Measurements from ENCODE around the gene SGPP2. TPM values are rescaled to one million over a fixed set of nuclear protein-coding genes. Genes with fewer than 3 reads are reported as not detected.

Gene SGPP2
- total RNA-seq, 2 donors from 2014 or later, result 2.1 to 13.0 TPM

- no peaks in the 10 kb centered on the region for H3K36me3 ChIP-seq
- no peak for TF ChIP-seq CTCF (IDR thresholded peaks at IDR 0.05)
These were observed 56.2 kb downstream of the SGPP2 start for GRCh38 chr2:222480497-222480896.

GRCh38 chr2:222481941-222482340, 57.6 kb downstream of the SGPP2 start:
- no peak for TF ChIP-seq CTCF (IDR thresholded peaks at IDR 0.05)
- no peak overlapping the region for H3K4me3 ChIP-seq
- H3K27ac ChIP-seq, result no peak overlapping the region
- H3K36me3 ChIP-seq, result no peaks in the 10 kb centered on the region
- no peak for DNase-seq (ENCODE audit: low spot score)
- H3K27me3 ChIP-seq, result no peaks in the 10 kb centered on the region
- H3K9me3 ChIP-seq, result no peaks in the 10 kb centered on the region
- H3K4me1 ChIP-seq, result peaks cover 0 to 5% of the 10 kb centered on the region in 2 donors

More at GRCh38 chr2:222480497-222480896, 56.2 kb downstream of the SGPP2 start:
- no peak overlapping the region for H3K27ac ChIP-seq
- DNase-seq (ENCODE audit: low spot score), result no peak
- no peaks in the 10 kb centered on the region for H3K27me3 ChIP-seq
- no peak overlapping the region for H3K4me3 ChIP-seq
- H3K9me3 ChIP-seq, result no peaks in the 10 kb centered on the region
- no peaks in the 10 kb centered on the region for H3K4me1 ChIP-seq

GRCh38 chr2:222483513-222484039, 59.2 kb downstream of the SGPP2 start:
- Histone ChIP-seq H3K27me3 (no peaks in the 10 kb centered on the region), H3K4me3 (no peak overlapping the region), H3K9me3 (no peaks in the 10 kb centered on the region), H3K36me3 (no peaks in the 10 kb centered on the region), H3K4me1 (peaks cover 0 to 5% of the 10 kb centered on the region in 2 donors), H3K27ac (no peak overlapping the region)
- no peak for DNase-seq (ENCODE audit: low spot score)
- no peak for TF ChIP-seq CTCF (IDR thresholded peaks at IDR 0.05)

GRCh38 chr2:222485367-222486211, 61.2 kb downstream of the SGPP2 start:
- no peaks in the 10 kb centered on the region for H3K9me3 ChIP-seq
- DNase-seq (ENCODE audit: low spot score), result no peak
- TF ChIP-seq CTCF (IDR thresholded peaks at IDR 0.05), result no peak
- H3K27ac ChIP-seq, result no peak overlapping the region
- H3K4me1 ChIP-seq, result peaks cover 0 to 5% of the 10 kb centered on the region in 2 donors
- no peak overlapping the region for H3K4me3 ChIP-seq
- no peaks in the 10 kb centered on the region for H3K27me3 ChIP-seq
- H3K36me3 ChIP-seq, result no peaks in the 10 kb centered on the region

GRCh38 chr2:222490131-222490530, 65.8 kb downstream of the SGPP2 start:
- no peak for TF ChIP-seq CTCF (IDR thresholded peaks at IDR 0.05)
- no peak for DNase-seq (ENCODE audit: low spot score)

More at GRCh38 chr2:222490131-222490530, 65.8 kb downstream of the SGPP2 start:
- no peaks in the 10 kb centered on the region for H3K9me3 ChIP-seq
- peaks cover 0 to 12% of the 10 kb centered on the region in 2 donors for H3K4me1 ChIP-seq
- no peak overlapping the region for H3K4me3 ChIP-seq
- H3K27ac ChIP-seq, result no peak overlapping the region
- no peaks in the 10 kb centered on the region for H3K36me3 ChIP-seq
- no peaks in the 10 kb centered on the region for H3K27me3 ChIP-seq
